ENCODE measurements around the gene STPG1. TPM values are rescaled to one million over a fixed set of nuclear protein-coding genes. Genes with fewer than 3 reads are reported as not detected.

Gene STPG1
- total RNA-seq, 1 experiment from 2014 or later, result 9.1 TPM

DNA sequence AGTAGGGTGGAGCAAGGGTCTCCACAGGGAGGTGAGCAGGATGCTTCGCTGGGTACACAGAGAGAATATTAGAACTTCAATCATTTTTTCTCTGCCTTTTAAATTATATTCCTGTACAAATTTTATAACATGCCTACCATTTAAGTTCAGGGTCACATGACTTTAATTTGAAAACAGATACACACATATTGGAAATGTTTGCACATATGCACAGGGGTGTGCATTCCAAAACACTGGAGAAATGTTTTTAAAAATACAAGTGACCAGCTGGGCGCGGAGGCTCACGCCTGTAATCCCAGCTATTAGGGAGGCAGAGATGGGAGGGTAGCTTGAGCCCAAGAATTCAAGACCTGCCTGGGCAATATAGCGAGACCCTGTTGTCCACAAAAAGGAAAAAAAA lies 41.7 kb upstream of the STPG1 start:
- no peaks in the 10 kb centered on the region for H3K27me3 Mint-ChIP-seq (ENCODE audit: unreplicated experiment)
- no peak for DNase-seq
- H3K4me3 Mint-ChIP-seq (ENCODE audit: low read depth, unreplicated experiment), result no peak overlapping the region
- TF ChIP-seq, protein P1, sequence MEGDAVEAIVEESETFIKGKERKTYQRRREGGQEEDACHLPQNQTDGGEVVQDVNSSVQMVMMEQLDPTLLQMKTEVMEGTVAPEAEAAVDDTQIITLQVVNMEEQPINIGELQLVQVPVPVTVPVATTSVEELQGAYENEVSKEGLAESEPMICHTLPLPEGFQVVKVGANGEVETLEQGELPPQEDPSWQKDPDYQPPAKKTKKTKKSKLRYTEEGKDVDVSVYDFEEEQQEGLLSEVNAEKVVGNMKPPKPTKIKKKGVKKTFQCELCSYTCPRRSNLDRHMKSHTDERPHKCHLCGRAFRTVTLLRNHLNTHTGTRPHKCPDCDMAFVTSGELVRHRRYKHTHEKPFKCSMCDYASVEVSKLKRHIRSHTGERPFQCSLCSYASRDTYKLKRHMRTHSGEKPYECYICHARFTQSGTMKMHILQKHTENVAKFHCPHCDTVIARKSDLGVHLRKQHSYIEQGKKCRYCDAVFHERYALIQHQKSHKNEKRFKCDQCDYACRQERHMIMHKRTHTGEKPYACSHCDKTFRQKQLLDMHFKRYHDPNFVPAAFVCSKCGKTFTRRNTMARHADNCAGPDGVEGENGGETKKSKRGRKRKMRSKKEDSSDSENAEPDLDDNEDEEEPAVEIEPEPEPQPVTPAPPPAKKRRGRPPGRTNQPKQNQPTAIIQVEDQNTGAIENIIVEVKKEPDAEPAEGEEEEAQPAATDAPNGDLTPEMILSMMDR (IDR thresholded peaks at IDR 0.05; ENCODE audit: unreplicated experiment), result no peak
- intact Hi-C loops (cut with micrococcal nuclease; ENCODE audit: unreplicated experiment), result no loop called here
- CTCF ChIA-PET, result interaction anchor here (0.6 kb wide), 1 partner anchor 1522 kb away, joined by 3 read pairs; no protein-coding TSS in a partner anchor
- no peak overlapping the region for H3K27ac Mint-ChIP-seq (ENCODE audit: unreplicated experiment)
- no TSS peak for BruUV-seq (replicated peaks)
- H3K9me3 Mint-ChIP-seq (ENCODE audit: low read depth, unreplicated experiment), result no peaks in the 10 kb centered on the region
- no peaks in the 10 kb centered on the region for H3K4me1 Mint-ChIP-seq (ENCODE audit: low read depth, unreplicated experiment)
- peaks cover 13% of the 10 kb centered on the region for H3K36me3 Mint-ChIP-seq (ENCODE audit: insufficient read depth, unreplicated experiment)

DNA sequence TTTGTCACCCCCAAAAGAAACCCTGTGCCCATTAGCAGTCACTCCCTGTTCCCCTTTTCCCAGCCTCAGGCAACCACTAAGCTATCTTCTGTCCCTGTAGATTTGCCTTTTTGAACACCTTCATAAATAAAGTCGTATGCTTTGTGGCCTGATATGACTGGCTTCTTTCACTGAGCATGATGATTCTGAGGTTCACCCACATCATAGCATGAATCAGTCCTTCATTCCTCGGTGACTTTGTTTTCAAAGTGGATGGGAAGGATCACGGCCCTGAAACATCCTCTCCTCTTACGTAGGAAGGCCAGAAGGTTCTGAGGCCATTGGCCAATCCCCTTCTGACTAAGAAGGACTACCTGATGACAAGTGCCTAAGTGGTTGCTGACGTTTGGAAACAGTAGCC lies 41.1 kb upstream of the STPG1 start:
- Mint-ChIP-seq H3K4me1 (ENCODE audit: low read depth, unreplicated experiment) (no peaks in the 10 kb centered on the region), H3K4me3 (ENCODE audit: low read depth, unreplicated experiment) (no peak overlapping the region), H3K27me3 (ENCODE audit: unreplicated experiment) (no peaks in the 10 kb centered on the region), H3K27ac (ENCODE audit: unreplicated experiment) (no peak overlapping the region), H3K9me3 (ENCODE audit: low read depth, unreplicated experiment) (no peaks in the 10 kb centered on the region), H3K36me3 (ENCODE audit: insufficient read depth, unreplicated experiment) (peaks cover 9% of the 10 kb centered on the region)
- no TSS peak for BruUV-seq (replicated peaks)
- CTCF ChIA-PET, result no interaction called here
- intact Hi-C loops (cut with micrococcal nuclease; ENCODE audit: unreplicated experiment), result no loop called here
- no peak for DNase-seq
- TF ChIP-seq, protein P1 (IDR thresholded peaks at IDR 0.05; ENCODE audit: unreplicated experiment), result no peak

DNA sequence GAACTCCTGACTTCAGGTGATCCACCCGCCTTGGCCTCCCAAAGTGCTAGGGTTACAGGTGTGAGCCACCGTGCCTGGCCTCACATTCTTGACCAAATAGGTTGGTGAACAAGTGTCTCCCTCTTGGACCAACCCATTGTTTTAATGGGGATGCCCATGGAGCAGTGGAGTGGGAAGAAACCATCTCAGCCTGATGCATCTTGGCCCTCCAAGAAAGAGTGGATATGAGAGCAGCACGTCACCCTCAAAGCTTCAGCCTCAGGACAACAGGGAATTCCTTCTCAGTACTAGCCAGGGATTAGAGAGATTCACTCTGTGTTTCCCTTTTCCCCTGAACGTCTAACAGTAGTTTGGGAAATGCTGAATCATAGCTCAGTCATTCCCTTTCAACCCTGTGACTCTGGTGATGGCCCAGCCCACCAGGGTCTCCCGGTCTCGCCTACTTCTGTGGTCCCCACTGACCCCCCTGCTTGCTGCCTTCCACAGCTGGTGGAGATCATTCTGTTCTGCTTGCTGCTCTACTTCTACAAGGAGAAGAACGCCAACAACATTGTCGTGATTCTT lies 39.4 kb upstream of the STPG1 start:
- H3K27ac Mint-ChIP-seq (ENCODE audit: unreplicated experiment), result no peak overlapping the region

DNA sequence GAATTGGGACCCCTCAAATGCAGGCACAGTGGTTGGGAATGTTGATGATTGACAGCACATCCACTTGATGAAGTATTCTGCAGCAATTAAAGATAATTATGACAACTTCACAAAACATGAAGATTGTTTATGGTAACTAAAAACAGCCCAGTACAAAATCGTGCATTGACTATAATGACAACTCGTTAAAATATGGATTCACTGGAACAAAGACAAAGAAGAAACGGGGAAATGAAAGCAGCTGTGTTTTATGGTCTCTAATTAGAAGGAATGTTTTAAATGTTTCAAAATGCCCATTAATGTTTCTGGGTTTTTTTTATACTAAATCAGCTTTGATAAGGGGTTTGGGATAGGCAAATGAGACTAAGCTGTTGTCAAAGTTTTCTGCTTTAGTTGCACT lies 38.2 kb upstream of the STPG1 start:
- CTCF ChIA-PET, result no interaction called here
- no peaks in the 10 kb centered on the region for H3K27me3 Mint-ChIP-seq (ENCODE audit: unreplicated experiment)
- H3K4me3 Mint-ChIP-seq (ENCODE audit: low read depth, unreplicated experiment), result no peak overlapping the region
- H3K36me3 Mint-ChIP-seq (ENCODE audit: insufficient read depth, unreplicated experiment), result peaks cover 5% of the 10 kb centered on the region
- no TSS peak for BruUV-seq (replicated peaks)
- intact Hi-C loops (cut with micrococcal nuclease; ENCODE audit: unreplicated experiment), result no loop called here
- no peaks in the 10 kb centered on the region for H3K9me3 Mint-ChIP-seq (ENCODE audit: low read depth, unreplicated experiment)
- no peaks in the 10 kb centered on the region for H3K4me1 Mint-ChIP-seq (ENCODE audit: low read depth, unreplicated experiment)
- no peak overlapping the region for H3K27ac Mint-ChIP-seq (ENCODE audit: unreplicated experiment)
- TF ChIP-seq, protein P1 (IDR thresholded peaks at IDR 0.05; ENCODE audit: unreplicated experiment), result no peak
- DNase-seq, result no peak

More for the DNA sequence above, 39.4 kb upstream of the STPG1 start:
- no peak for DNase-seq
- no peaks in the 10 kb centered on the region for H3K9me3 Mint-ChIP-seq (ENCODE audit: low read depth, unreplicated experiment)
- TF ChIP-seq, protein P1 (IDR thresholded peaks at IDR 0.05; ENCODE audit: unreplicated experiment), result no peak
- no peaks in the 10 kb centered on the region for H3K4me1 Mint-ChIP-seq (ENCODE audit: low read depth, unreplicated experiment)
- no peaks in the 10 kb centered on the region for H3K27me3 Mint-ChIP-seq (ENCODE audit: unreplicated experiment)
- peaks cover 5% of the 10 kb centered on the region for H3K36me3 Mint-ChIP-seq (ENCODE audit: insufficient read depth, unreplicated experiment)
- CTCF ChIA-PET, result no interaction called here
- H3K4me3 Mint-ChIP-seq (ENCODE audit: low read depth, unreplicated experiment), result no peak overlapping the region
- no TSS peak for BruUV-seq (replicated peaks)
- intact Hi-C loops (cut with micrococcal nuclease; ENCODE audit: unreplicated experiment), result no loop called here

Measured in Calu3 (cell line).